Stromal cell of bone marrow (primary cell): Measurements from ENCODE around the gene MISP3.

Source experiments
- DNase-seq: peaks from one replicate; pipeline ENCODE4 v3.0.0-alpha.2; 2012; ENCODE audit warnings: low read depth

MISP3 gene

GRCh38 chr19:14102756-14103155, 30.2 kb downstream of the MISP3 start:
- DNase-seq = no peak

DNA sequence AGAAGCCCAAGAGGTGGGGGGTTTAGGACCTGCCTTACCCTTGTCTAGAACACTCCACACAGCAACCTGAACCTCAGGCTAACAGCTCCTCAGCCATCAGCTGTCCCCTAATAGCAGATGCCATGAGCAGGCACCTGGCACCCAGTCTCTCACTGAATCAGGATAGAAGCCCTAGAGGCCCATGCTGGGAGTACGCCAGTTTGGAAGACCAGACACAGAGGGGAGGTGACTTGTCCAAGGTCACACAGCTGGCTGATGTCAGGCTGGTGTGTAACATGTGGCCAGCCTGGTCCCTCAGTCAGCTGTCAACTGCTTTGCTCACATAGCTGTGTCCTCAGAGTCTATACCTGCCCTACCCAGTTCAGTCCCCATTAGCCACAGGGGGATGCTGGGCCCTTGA, 30.7 kb downstream of the MISP3 start:
- no peak for DNase-seq

- DNase-seq = no peak
Observed at GRCh38 chr19:14105680-14106079, 33.1 kb downstream of the MISP3 start.

DNA sequence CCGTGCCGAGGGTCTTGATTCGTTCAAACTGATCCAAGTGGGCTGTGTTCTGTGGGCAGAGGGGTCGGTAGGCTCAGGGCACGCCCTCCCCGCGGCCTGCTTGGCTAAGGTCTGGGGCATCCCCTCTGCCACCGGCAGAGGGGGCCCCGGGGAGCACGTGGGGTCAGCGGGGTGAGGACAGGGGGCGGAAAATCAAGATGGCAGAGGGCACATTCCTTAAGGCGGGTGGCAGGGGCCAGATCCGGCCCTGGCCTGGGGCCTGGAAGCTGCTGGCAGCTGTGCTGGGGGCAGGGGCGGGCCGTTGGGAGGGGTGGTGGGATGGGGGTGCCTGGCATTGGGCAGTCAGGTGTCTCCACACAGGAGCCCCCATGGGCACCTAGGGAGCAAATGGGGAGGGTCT, 34.3 kb downstream of the MISP3 start:
- no peak for DNase-seq

- no peak for DNase-seq
Observed at GRCh38 chr19:14107581-14108461, 35.2 kb downstream of the MISP3 start.

- no peak for DNase-seq
Observed at GRCh38 chr19:14110650-14111049, 38.1 kb downstream of the MISP3 start.

DNA sequence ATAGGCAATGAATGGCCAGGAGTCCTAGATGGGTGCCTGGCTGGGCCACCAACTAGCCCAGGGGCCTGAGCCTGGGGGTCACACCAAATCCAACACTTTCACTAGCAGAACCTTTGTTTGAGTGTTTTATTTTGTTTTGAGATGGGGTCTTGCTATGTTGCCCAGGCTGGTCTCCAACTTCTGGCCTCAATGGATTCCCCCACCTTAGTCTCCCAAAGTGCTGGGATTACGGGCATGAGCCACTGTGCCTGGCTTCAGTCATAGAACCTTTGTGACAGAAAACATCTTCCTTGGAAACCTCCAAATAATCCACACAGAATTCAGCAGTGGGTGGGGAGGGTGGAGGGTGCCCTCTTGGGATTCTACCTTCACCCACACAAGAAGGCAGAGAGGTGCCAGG, 38.9 kb downstream of the MISP3 start:
- DNase-seq = no peak

DNA sequence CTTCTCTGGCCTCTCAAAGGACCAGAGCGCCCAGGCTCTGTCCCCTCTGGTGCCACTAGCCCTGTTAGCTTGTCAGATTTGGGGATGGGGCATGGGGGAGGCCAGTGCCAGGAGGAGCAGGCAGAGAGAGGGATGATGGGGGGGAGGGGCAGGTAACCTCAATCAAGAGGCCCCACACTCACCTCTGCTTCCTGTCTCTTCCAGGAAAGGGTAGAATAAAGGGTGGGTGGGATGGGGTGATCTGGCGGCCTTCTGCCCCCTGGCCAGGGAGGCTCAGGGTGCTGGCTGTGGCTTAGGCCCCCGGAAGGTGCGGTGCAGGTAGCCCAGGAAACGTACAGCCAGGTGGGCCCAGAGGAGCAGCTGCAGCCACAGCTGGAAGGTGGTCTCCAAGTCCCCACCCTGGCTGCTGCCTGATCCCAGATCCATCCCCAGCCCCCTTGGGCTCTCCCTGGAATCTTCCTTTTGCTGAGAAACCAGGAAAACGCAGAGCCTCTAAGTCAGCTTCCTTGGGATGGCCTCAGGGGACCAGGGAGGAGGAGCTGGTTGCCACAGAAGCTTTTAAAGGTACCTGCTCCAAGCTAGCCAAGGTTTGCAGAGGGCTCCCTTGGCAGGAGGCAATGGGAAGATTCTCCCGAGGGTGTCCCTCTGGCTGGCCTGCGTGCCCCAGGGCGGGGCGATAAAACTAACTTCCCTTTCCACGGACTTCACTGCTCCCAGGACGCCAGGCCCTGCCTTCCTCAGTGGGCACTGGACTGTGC, 39.6 kb downstream of the MISP3 start:
- no peak for DNase-seq

DNA sequence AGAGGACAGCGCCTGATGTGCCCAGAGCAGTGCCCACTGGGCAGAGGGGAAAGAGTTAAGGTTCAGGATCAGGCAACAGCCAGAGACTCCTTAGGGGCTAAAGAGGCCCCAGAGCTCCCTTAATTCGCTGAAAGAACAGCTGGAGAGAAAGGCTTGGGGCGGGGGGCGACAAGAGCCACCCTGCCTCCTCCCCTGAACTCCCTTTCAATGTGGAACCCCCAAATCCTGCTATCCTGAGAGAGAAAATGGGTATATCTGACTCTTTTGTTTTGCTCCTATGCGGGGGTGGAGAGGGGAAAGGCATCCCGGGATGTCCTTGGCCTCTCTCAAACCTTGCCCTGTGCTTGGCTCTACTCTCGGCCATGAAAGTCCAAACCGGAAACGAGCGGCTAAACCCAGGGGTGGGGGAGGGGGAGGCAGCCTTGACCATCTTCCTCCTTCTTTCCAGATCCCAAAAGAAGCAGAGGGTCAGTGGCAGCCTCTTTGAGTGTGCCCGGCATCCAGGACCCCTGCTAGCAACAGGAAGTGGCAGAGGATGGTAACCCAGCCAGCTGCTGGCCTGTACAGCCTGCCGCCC, 40.3 kb downstream of the MISP3 start:
- no peak for DNase-seq

DNA sequence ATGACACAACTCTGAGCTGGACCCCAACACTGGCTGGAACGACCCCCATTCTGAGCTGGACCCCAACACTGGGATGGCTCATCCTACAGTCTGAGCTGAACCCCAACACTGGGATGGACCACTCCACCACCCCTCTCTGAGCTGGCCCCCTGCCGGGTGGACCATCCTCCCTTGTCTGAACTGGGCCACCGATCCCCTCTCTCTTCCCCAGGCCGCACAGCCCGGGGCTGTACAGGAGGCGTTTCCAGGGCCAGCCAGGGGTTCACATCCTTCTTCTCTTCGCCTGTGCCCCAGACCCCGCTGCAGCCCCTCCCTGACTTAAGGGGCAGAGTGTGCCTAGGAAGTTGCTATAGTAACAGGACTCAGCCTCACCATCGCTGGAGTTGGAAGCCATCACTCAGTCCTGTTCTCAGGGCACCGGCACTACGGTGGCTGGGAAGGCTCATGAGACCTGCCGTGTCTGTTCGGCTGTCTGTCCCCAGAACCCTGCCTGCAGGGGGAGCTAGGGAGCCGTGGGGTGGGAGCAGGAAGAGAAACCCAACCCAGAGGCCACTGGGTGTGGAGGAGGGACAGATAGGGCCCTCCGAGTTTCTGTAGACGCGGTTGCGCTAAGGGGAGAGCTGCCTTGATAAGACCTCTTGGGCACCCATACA, 41.3 kb downstream of the MISP3 start:
- no peak for DNase-seq

DNA sequence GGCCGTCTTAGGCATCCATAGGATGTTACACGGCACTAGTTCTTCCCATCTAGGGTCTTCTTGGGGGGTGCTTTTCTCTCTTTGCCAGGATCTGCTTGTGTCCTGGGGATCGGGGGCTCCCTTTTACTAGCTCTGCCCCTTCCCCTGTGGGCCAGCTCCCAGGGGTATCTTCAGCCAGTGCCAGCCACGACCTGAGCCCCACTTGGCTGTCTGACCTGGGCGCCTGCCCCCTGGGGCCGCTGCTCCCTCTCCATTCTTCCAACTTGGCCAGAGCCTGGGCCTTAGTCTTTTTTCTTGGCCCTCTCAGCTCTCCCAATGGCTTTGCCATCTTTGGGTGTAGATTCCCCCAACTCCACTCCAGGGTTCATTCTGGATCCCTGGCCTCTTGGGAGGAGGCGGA, 41.9 kb downstream of the MISP3 start:
- no peak for DNase-seq

DNA sequence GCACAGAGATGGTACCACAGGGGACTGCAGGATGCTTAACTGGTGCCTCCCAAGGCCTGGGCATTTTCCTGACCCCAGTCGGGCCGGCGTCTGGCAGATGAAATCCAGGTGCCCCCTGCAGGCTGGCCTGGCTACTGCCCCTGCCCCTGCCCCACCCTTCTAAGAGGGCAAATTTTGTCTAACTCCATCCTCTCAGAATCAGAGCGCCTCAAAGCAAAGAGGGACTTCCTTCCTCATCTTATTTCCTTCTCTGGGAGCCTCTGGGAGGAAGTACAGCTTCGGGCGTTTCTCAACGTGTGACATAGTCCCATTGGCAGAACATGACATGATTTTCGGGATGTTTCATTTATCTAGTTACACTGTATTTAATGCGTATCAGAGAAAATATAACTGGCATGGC, 42.3 kb downstream of the MISP3 start:
- DNase-seq = no peak

DNA sequence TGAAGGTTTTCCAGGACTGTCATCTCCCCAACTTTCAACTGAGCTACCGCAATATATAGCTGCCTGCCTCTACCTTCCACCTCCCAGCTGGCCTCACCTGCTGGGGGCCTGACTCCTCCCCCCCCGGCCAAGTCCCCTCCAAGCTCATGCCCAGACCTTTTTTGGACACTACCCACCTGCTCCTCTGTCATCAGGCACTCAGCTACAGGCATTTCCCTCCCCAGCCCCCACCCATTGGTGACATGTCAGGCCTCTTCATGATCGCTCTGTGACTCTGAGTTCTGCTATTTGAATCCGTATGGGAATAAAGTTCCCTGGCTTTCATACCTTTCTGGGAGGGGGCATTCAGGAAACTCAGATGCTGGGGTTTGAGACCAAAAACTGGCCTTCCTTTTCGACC, 43.2 kb downstream of the MISP3 start:
- DNase-seq = no peak

GRCh38 chr19:14116525-14116917, 43.9 kb downstream of the MISP3 start:
- DNase-seq = no peak

GRCh38 chr19:14116918-14117578, 44.5 kb downstream of the MISP3 start:
- DNase-seq = no peak

GRCh38 chr19:14117668-14118164, 45.1 kb downstream of the MISP3 start, which contains the start of gene PRKACA:
PRKACA (minus strand) TSS chr19:14117762; CDS start chr19:14117547, 215 bp downstream.
- DNase-seq = peak; percentile 99

GRCh38 chr19:14118165-14119051, 45.8 kb downstream of the MISP3 start:
- DNase-seq = peak; percentile 63

DNA sequence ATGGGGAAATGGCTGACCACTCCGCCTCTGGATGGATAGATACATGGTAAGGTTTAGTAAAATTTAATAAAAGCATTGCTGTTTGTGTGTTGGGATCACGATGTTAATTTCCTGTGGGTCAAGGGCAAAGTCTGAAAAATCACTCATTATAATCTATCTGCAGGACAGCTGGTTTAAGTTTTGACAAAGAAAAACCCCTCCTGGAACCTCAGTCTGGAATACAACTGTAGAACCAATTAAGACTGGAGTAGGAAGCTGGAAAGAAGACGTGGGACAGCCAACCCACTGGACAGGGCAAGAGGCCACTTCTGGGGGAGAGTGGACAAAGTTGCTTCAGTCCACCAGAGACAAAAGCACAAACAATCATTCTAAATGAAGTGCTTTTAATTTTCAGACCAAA, 46.6 kb downstream of the MISP3 start:
- DNase-seq = no peak

DNA sequence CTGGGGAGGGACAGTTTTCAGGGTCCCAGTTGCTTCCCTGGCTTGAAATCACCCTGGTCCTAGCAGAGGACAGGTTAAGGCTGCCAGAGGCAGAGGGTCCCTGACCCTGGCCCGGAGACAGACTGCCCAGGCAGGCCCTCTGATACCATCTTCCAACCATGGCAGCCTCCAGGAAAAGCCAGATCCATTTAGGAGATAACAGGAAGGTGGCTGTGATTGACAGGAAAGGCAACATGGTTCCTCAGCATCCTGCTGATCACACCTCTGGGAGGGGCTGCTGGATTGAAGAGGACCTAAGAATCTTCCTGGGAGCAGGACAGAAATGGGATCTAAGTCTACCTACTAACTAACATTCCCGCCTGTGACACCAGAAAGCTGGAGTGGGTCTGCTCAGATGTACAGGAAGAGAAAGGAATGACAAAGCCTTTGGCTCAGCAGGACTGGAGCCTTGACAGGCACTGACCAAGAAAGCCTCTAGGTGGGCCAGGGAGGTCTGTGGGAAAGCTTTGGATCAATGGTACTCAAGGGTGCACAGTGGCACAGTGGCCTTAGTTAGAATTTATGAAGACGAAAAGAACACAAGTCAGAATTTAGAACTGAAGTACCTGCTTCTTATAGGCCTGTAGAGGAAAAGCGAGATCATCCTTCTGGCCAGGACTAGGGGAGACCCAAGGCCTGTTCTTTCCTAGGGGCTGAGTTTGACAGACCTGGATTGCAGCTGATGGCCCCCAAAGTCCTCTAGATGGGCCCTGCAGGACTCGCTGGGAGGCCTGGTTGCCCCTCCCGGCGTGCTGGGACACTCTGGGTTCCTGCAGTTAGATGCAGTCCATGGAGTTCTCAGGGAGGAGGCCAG, 47.3 kb downstream of the MISP3 start:
- DNase-seq = no peak

- no peak for DNase-seq
Observed at GRCh38 chr19:14120497-14120780, 47.9 kb downstream of the MISP3 start.
